ENCODE results near the gene S100A7A. TPM values are rescaled to one million over a fixed set of nuclear protein-coding genes. Genes with fewer than 3 reads are reported as not detected.
A peak's percentile ranks its signal among the peaks of the same experiment; 100 is the strongest.

Gene S100A7A
- total and polyA plus RNA-seq, 7 donors = not detected

DNA sequence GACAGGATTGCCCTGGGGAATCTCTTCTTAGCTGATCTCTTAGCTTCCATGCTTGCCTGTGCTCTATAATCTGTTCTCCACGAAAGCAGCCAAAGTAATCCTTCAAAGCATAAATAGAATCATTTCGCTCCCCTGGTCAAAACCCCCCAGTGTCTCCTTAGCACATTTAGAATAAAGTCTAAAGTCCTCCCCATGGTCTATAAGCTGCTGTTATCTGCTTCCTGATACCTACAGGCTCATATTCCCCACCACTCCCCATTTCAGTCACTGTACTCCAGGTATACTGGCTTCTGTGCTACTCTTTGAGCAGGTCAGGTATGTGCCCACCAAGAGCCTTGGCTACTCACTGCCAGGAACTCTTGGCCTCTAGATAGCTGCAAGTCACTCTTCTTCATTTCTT lies 43.7 kb upstream of the S100A7A start:
- no peaks in the 10 kb centered on the region for H3K4me1 ChIP-seq
- no peak for ATAC-seq
- intact Hi-C loops (cut with DNase I) = no loop called here
- no peaks in the 10 kb centered on the region for H3K36me3 ChIP-seq (ENCODE audit: insufficient read depth in 1 of 2, low read depth in 1 of 2)
- DNase-seq = no peak
- 78 to 84% (median 82%) methylated on average over 2 of the region's 2 CpGs for WGBS, 3 donors
- H3K27ac ChIP-seq = no peak overlapping the region
- H3K4me3 ChIP-seq = no peak overlapping the region
- TF ChIP-seq, protein P1, sequence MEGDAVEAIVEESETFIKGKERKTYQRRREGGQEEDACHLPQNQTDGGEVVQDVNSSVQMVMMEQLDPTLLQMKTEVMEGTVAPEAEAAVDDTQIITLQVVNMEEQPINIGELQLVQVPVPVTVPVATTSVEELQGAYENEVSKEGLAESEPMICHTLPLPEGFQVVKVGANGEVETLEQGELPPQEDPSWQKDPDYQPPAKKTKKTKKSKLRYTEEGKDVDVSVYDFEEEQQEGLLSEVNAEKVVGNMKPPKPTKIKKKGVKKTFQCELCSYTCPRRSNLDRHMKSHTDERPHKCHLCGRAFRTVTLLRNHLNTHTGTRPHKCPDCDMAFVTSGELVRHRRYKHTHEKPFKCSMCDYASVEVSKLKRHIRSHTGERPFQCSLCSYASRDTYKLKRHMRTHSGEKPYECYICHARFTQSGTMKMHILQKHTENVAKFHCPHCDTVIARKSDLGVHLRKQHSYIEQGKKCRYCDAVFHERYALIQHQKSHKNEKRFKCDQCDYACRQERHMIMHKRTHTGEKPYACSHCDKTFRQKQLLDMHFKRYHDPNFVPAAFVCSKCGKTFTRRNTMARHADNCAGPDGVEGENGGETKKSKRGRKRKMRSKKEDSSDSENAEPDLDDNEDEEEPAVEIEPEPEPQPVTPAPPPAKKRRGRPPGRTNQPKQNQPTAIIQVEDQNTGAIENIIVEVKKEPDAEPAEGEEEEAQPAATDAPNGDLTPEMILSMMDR (IDR thresholded peaks at IDR 0.05) = no peak
- H3K27me3 ChIP-seq (ENCODE audit: insufficient read depth in 3 of 3, low read length in 2 of 3) = no peaks in the 10 kb centered on the region
- H3K9me3 ChIP-seq = no peaks in the 10 kb centered on the region

DNA sequence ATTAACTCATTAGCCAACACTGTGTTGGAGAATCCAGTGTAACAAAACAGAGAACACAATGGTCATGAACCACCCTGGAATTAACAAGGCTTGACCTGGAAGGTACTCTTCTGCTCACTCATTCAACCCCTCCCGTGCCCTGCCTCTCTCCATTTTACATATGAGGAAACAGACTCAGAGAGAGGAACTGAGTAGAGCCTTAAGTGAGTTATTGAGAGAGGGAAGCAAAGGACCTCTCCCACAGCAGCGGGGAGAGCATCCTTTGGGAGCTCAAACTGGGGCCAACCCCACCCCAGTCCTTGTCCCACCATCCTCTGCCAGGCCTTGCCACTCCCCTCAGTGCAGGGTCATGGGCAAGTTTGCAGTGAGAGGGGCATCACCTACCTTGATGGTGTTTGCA lies 42.2 kb upstream of the S100A7A start:
- H3K4me1 ChIP-seq = no peaks in the 10 kb centered on the region
- ATAC-seq (no peak), DNase-seq (no peak)
- H3K9me3 ChIP-seq = no peaks in the 10 kb centered on the region
- TF ChIP-seq, protein P1 (IDR thresholded peaks at IDR 0.05) = no peak
- no peak overlapping the region for H3K27ac ChIP-seq
- H3K4me3 ChIP-seq = no peak overlapping the region
- no peaks in the 10 kb centered on the region for H3K36me3 ChIP-seq (ENCODE audit: insufficient read depth in 1 of 2, low read depth in 1 of 2)
- no peaks in the 10 kb centered on the region for H3K27me3 ChIP-seq (ENCODE audit: insufficient read depth in 3 of 3, low read length in 2 of 3)
- 59 to 67% (median 61%) methylated on average over 2 of the region's 2 CpGs for WGBS, 3 donors
- intact Hi-C loops (cut with DNase I) = no loop called here

DNA sequence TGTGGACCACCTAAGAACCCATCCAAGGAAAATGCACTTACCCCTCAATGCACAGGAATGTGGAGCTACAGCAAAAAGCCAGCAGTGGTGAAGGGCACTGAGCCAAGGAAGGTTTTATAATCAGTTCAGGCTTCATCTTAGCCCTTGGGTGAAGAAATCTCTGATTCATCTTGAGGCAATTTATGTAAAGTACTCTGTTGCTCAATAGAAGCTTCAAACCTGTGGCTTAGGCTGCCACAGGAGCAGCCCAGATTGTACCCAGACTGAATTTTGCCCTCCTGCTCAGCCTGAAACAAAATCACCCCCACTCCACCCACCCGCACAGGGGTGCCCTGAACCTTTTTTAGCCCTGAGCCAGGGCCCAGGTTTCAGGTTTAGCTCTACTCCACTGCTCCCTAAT lies 40.8 kb upstream of the S100A7A start, which contains the start of gene S100A12:
S100A12 (minus strand) TSS at position 111 of the 400 bp plus-strand sequence. CDS start 1,029 bp downstream, outside the sequence.
- 84 to 95% (median 94%) methylated on average over 1 of the region's 1 CpG for whole genome bisulfite sequencing, 3 donors
- DNase-seq = no peak
- intact Hi-C loops (cut with DNase I) = no loop called here
- no peaks in the 10 kb centered on the region for H3K4me1 ChIP-seq
- ATAC-seq = peak in 2 of 4 donors; percentile 30 to 57
- no peak within 1 kb of the TSS for H3K4me3 ChIP-seq
- TF ChIP-seq, protein P1 (IDR thresholded peaks at IDR 0.05) = no peak
- H3K27me3 ChIP-seq (ENCODE audit: insufficient read depth in 3 of 3, low read length in 2 of 3) = no peaks in the 10 kb centered on the region
- no peak within 1 kb of the TSS for H3K27ac ChIP-seq
- no peaks in the 10 kb centered on the region for H3K9me3 ChIP-seq
- H3K36me3 ChIP-seq (ENCODE audit: insufficient read depth in 1 of 2, low read depth in 1 of 2) = no peaks in the 10 kb centered on the region

DNA sequence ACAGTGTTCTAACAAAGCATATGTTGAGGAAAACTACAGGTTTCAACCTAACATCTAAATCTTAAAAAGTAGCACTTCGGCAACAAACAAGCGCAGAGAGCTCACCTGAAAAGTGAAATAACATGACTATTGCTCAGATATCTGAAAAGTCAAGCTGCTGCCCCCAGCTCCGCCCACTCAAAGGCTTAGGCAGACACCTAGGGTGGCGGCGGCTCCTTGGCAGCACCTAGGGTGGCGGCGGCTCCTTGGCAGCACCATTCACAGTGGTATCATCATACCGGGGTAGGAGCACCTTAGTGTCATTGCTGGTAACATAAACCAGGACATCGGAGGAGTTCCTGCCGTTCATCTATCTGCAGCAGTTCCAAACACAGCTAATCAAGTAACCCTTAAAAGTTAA lies 36.7 kb upstream of the S100A7A start:
- no peaks in the 10 kb centered on the region for H3K27me3 ChIP-seq (ENCODE audit: insufficient read depth in 3 of 3, low read length in 2 of 3)
- H3K9me3 ChIP-seq = no peaks in the 10 kb centered on the region
- intact Hi-C loops (cut with DNase I) = no loop called here
- TF ChIP-seq, protein P1 (IDR thresholded peaks at IDR 0.05) = no peak
- DNase-seq (no peak), ATAC-seq (no peak)
- 86 to 90% (median 87%) methylated on average over 10 of the region's 10 CpGs for WGBS, 3 donors
- H3K4me1 ChIP-seq = no peaks in the 10 kb centered on the region
- no peak overlapping the region for H3K27ac ChIP-seq
- H3K36me3 ChIP-seq (ENCODE audit: insufficient read depth in 1 of 2, low read depth in 1 of 2) = no peaks in the 10 kb centered on the region
- H3K4me3 ChIP-seq = no peak overlapping the region

DNA sequence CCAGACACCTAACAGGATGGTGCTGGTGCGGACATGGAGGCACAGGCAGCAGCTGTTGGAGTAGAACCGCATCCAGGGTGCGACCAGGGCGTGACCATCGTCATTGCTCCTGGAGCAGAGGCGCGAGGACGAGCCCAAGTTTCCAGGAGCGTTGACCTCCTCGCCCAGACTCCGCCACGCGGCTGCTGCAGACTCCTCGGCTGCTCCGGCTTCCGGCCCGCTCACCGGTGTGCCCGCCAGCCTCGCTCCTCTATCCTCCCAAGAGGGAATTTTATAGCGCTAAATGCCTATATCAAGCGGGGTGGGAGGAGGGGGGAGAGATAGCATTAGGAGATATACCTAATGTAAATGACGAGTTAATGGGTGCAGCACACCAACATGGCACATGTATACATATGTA lies 35.6 kb upstream of the S100A7A start:
- H3K27me3 ChIP-seq (ENCODE audit: insufficient read depth in 3 of 3, low read length in 2 of 3) = no peaks in the 10 kb centered on the region
- 87 to 95% (median 93%) methylated on average over 23 of the region's 23 CpGs for WGBS, 3 donors
- DNase-seq (no peak), ATAC-seq (no peak)
- H3K4me3 ChIP-seq = no peak overlapping the region
- no peaks in the 10 kb centered on the region for H3K4me1 ChIP-seq
- no peak overlapping the region for H3K27ac ChIP-seq
- no peaks in the 10 kb centered on the region for H3K36me3 ChIP-seq (ENCODE audit: insufficient read depth in 1 of 2, low read depth in 1 of 2)
- H3K9me3 ChIP-seq = no peaks in the 10 kb centered on the region
- TF ChIP-seq, protein P1 (IDR thresholded peaks at IDR 0.05) = no peak
- intact Hi-C loops (cut with DNase I) = no loop called here

All from psoas muscle (tissue), 8 donors.